ENCODE results near the gene SLC47A1. TPM values are rescaled to one million over a fixed set of nuclear protein-coding genes. Genes with fewer than 3 reads are reported as not detected.

The SLC47A1 gene
- total RNA-seq, 1 experiment from 2014 or later: 0.43 TPM

DNA sequence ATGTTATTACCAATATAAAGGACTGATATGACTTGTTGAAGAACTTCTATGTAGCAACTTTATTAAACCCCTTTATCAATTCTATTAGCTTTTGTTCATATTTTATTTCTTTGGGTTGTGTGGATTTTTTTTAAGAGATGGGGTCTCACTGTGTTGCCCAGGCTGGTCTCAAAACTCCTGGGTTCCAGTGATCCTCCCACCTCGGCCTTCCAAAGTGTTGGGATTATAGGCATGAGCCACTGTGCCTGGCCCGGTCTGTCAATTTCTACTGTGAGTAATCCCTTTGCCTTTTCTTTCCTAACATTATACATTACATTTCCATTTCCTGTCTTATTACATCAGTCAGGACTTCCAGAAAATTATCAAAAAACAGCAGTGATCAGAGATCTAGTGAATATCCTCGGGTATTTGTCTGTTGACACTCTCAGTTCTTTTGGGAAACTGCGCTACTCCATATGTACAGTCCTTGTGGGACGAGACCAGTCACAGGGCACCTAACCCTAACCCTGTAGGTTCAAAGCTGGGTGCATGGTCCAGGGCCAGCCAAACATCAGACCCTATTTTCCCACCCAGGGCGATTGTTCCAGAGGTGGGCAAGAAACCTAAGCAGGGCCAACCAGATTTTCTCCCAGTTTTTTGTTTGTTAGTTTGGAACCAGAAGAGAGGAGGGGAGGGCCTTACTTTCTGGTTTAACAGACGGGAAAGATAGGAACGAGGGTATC is 1.7 kb upstream of the SLC47A1 start:
- Mint-ChIP-seq H3K27me3 (ENCODE audit: insufficient read depth, unreplicated experiment) (peaks cover 22% of the 10 kb centered on the region), H3K36me3 (ENCODE audit: insufficient read depth, unreplicated experiment) (no peaks in the 10 kb centered on the region), H3K4me1 (ENCODE audit: low read depth, unreplicated experiment) (peaks cover 7% of the 10 kb centered on the region), H3K4me3 (ENCODE audit: unreplicated experiment) (no peak overlapping the region), H3K27ac (ENCODE audit: unreplicated experiment) (no peak overlapping the region), H3K9me3 (ENCODE audit: unreplicated experiment) (no peaks in the 10 kb centered on the region)
- BruUV-seq (replicated peaks): no TSS peak
- Histone ChIP-seq H3K9me3 (no peaks in the 10 kb centered on the region), H3K36me3 (ENCODE audit: control insufficient read depth, insufficient read depth, low read length) (no peaks in the 10 kb centered on the region), H3K4me1 (no peaks in the 10 kb centered on the region), H3K27me3 (replicated peaks; ENCODE audit: control insufficient read depth, insufficient read depth, low read length) (no peaks in the 10 kb centered on the region; the same call in none of the 2 replicates), H3K4me3 (ENCODE audit: low read depth, low read length) (no peak overlapping the region)
- ChIA-PET POLR2A (no interaction called here), CTCF (no interaction called here)
- TF ChIP-seq, protein P1, sequence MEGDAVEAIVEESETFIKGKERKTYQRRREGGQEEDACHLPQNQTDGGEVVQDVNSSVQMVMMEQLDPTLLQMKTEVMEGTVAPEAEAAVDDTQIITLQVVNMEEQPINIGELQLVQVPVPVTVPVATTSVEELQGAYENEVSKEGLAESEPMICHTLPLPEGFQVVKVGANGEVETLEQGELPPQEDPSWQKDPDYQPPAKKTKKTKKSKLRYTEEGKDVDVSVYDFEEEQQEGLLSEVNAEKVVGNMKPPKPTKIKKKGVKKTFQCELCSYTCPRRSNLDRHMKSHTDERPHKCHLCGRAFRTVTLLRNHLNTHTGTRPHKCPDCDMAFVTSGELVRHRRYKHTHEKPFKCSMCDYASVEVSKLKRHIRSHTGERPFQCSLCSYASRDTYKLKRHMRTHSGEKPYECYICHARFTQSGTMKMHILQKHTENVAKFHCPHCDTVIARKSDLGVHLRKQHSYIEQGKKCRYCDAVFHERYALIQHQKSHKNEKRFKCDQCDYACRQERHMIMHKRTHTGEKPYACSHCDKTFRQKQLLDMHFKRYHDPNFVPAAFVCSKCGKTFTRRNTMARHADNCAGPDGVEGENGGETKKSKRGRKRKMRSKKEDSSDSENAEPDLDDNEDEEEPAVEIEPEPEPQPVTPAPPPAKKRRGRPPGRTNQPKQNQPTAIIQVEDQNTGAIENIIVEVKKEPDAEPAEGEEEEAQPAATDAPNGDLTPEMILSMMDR (IDR thresholded peaks at IDR 0.05; ENCODE audit: insufficient read depth in 1 of 2, low read depth in 1 of 2, low read length in 1 of 2, severe bottlenecking in 1 of 2, unreplicated experiment in 1 of 2): no peak
- intact Hi-C loops (cut with micrococcal nuclease; ENCODE audit: unreplicated experiment): no loop called here
- DNase-seq: no peak

DNA sequence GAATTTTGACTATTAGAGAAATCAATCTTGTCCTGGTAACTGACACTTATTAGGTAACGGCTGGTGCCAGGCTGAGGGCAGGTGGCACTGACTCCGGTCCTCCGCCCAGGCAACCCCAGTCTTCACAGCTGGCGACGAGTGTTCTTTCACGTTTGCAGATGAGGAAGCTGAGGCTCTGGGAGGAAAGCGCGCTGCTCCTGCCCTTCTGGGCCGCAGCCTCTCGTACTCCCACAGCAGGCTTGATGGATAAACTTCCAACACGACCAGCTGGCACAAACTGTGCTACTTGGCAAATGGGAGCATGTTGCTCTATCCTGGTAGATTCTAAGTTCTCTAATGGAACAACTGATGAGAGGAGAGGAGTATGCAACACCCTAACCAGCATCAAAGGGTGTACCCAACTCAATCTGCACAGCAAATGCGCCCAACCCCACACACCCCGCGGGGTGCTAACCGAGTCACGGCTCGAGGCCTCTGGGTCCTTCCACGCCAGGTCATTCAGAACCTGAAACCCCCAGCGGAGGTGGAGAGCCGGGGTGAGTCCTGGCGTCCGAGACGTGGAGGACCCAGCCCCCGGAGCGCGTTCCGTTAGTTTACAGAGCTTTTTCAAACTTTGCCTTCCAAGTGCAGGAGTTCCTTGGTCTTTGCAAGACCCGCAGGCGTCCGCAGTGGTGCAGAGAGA is 477 bp upstream of the SLC47A1 start:
- peaks cover under 1% of the 10 kb centered on the region; the same call in 1 of the 2 replicates for H3K4me1 ChIP-seq
- no peaks in the 10 kb centered on the region for H3K9me3 Mint-ChIP-seq (ENCODE audit: unreplicated experiment)
- intact Hi-C loops (cut with micrococcal nuclease; ENCODE audit: unreplicated experiment): no loop called here
- TF ChIP-seq, protein P1 (IDR thresholded peaks at IDR 0.05; ENCODE audit: insufficient read depth in 1 of 2, low read depth in 1 of 2, low read length in 1 of 2, severe bottlenecking in 1 of 2, unreplicated experiment in 1 of 2): no peak
- BruUV-seq (replicated peaks): no TSS peak
- no peaks in the 10 kb centered on the region; the same call in none of the 2 replicates for H3K27me3 ChIP-seq (replicated peaks; ENCODE audit: control insufficient read depth, insufficient read depth, low read length)
- H3K27ac Mint-ChIP-seq (ENCODE audit: unreplicated experiment): no peak overlapping the region
- H3K4me3 ChIP-seq (ENCODE audit: low read depth, low read length): peak overlapping the region; percentile 15; the same call in 1 of the 2 replicates
- ChIA-PET CTCF (no interaction called here), POLR2A (no interaction called here)
- peak overlapping the region; percentile 62 for H3K4me3 Mint-ChIP-seq (ENCODE audit: unreplicated experiment)
- H3K36me3 Mint-ChIP-seq (ENCODE audit: insufficient read depth, unreplicated experiment): no peaks in the 10 kb centered on the region
- no peak for DNase-seq
- peaks cover 14% of the 10 kb centered on the region for H3K4me1 Mint-ChIP-seq (ENCODE audit: low read depth, unreplicated experiment)
- no peaks in the 10 kb centered on the region for H3K36me3 ChIP-seq (ENCODE audit: control insufficient read depth, insufficient read depth, low read length)
- H3K27me3 Mint-ChIP-seq (ENCODE audit: insufficient read depth, unreplicated experiment): peaks cover 20% of the 10 kb centered on the region
- no peaks in the 10 kb centered on the region for H3K9me3 ChIP-seq

DNA sequence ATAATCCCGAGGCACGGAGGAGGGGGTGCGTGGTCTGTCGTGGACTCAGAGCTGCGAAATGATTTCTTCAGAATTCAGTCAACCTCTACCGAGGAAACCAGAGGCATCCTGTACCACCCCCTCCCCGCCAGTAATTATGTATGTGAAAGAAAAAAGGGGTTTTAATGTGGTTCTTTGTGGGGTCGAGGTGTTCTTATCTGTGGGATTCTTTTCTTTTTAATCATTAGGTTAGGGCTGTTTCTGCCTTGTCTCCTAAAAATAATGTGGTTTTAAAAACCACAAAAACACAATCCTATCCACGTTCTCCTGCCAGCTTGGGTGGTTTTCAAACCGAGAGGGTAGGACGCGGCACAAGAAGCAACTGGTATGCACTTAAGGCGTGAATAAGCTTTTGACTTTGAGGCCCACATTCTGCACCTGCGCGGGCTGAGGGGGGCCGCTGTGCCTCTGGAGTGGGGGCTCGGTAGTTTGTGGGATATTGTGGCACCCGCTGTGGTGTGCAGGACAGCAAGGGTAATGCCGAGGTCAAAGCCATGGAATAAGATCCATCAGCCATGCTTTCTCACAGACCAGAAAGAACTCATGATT is 1.0 kb downstream of the SLC47A1 start:
- H3K36me3 ChIP-seq (ENCODE audit: control insufficient read depth, insufficient read depth, low read length): no peaks in the 10 kb centered on the region
- BruUV-seq (replicated peaks): no TSS peak
- intact Hi-C loops (cut with micrococcal nuclease; ENCODE audit: unreplicated experiment): no loop called here

More for the DNA sequence above, 1.0 kb downstream of the SLC47A1 start:
- Mint-ChIP-seq H3K27ac (ENCODE audit: unreplicated experiment) (no peak overlapping the region), H3K9me3 (ENCODE audit: unreplicated experiment) (no peaks in the 10 kb centered on the region), H3K4me1 (ENCODE audit: low read depth, unreplicated experiment) (peaks cover 16% of the 10 kb centered on the region), H3K27me3 (ENCODE audit: insufficient read depth, unreplicated experiment) (peaks cover 20% of the 10 kb centered on the region), H3K36me3 (ENCODE audit: insufficient read depth, unreplicated experiment) (no peaks in the 10 kb centered on the region), H3K4me3 (ENCODE audit: unreplicated experiment) (peak overlapping the region; percentile 62)
- Histone ChIP-seq H3K27me3 (replicated peaks; ENCODE audit: control insufficient read depth, insufficient read depth, low read length) (no peaks in the 10 kb centered on the region; the same call in none of the 2 replicates), H3K9me3 (no peaks in the 10 kb centered on the region), H3K4me3 (ENCODE audit: low read depth, low read length) (no peak overlapping the region; the same call in 1 of the 2 replicates), H3K4me1 (peaks cover 6% of the 10 kb centered on the region; the same call in 1 of the 2 replicates)
- ChIA-PET POLR2A (no interaction called here), CTCF (no interaction called here)
- TF ChIP-seq, protein P1 (IDR thresholded peaks at IDR 0.05; ENCODE audit: insufficient read depth in 1 of 2, low read depth in 1 of 2, low read length in 1 of 2, severe bottlenecking in 1 of 2, unreplicated experiment in 1 of 2): no peak
- no peak for DNase-seq
